GM12878 (cell line): ENCODE data around the gene KBTBD13.

Source experiments
- CTCF ChIP-seq, 3 experiments: IDR thresholded peaks in 2 of 3; conservative IDR thresholded peaks in 1 of 3; 2 replicates each; pipeline ENCODE4 v1.5.1; 2011; ENCODE audit warnings: low read depth in 3 of 3, low read length in 3 of 3, mild to moderate bottlenecking in 3 of 3, control low read depth in 2 of 3, moderate library complexity in 2 of 3, inconsistent platforms in 1 of 3, mixed read lengths in 1 of 3; ENCODE audit not compliant: control insufficient read depth in 2 of 3, insufficient read depth in 1 of 3; ENCODE audit errors: extremely low read depth in 1 of 3
- HSF1 ChIP-seq: fragments of 150-350 bp; IDR thresholded peaks from 2 replicates; pipeline ENCODE4 v1.6.1; 2014; ENCODE audit warnings: mild to moderate bottlenecking, low read depth, low read length
- NFIC ChIP-seq: IDR thresholded peaks from 2 replicates; pipeline ENCODE4 v1.6.1; 2012; ENCODE audit warnings: low read depth, mild to moderate bottlenecking, inconsistent platforms, low read length, moderate library complexity
- POLR2A ChIP-seq: IDR thresholded peaks from 2 replicates; pipeline ENCODE4 v1.6.1; 2011; ENCODE audit warnings: low read depth, mild to moderate bottlenecking, low read length
- REST ChIP-seq: IDR thresholded peaks from 2 replicates; pipeline ENCODE4 v1.6.1; 2012; ENCODE audit warnings: mild to moderate bottlenecking, low read depth, low read length
- USF1 ChIP-seq: IDR thresholded peaks from 2 replicates; pipeline ENCODE4 v1.6.1; 2011; ENCODE audit warnings: borderline replicate concordance, low read depth, mild to moderate bottlenecking, moderate library complexity, mixed read lengths, low read length; ENCODE audit not compliant: insufficient read depth; ENCODE audit errors: extremely low read length

GRCh38 chr15:65037309-65037708, 39.2 kb upstream of the KBTBD13 start:
- TF ChIP-seq HSF1 (no peak), CTCF (IDR thresholded peaks at IDR 0.05 in 2 of 3, conservative IDR thresholded peaks at IDR 0.05 in 1 of 3; ENCODE audit: control insufficient read depth in 2 of 3, extremely low read depth in 1 of 3, insufficient read depth in 1 of 3, low read depth in 3 of 3, low read length in 3 of 3) (no peak), NFIC (no peak), USF1 (no peak), REST (no peak), POLR2A (no peak)
